Kidney epithelial cell (primary cell): ENCODE data around the gene DCUN1D3. TPM values are rescaled to one million over a fixed set of nuclear protein-coding genes. Genes with fewer than 3 reads are reported as not detected.

Experiments
- DNase-seq: peaks from one replicate; pipeline ENCODE4 v3.0.0-alpha.2; 2010; ENCODE audit warnings: low read depth
- H3K27me3 ChIP-seq: 2 replicates; pipeline ENCODE4 v1.6.0; 2011; ENCODE audit warnings: low read length; ENCODE audit not compliant: control insufficient read depth, insufficient read depth
- H3K36me3 ChIP-seq: 2 replicates; pipeline ENCODE4 v1.5.1; 2011; ENCODE audit warnings: low read length; ENCODE audit not compliant: control insufficient read depth, insufficient read depth
- H3K4me3 ChIP-seq: 2 replicates; pipeline ENCODE4 v1.5.1; 2011; ENCODE audit warnings: low read depth, mild to moderate bottlenecking, control low read depth, low read length
- CTCF ChIP-seq: IDR thresholded peaks from 2 replicates; pipeline ENCODE4 v1.5.1; 2011; ENCODE audit warnings: mild to moderate bottlenecking, moderate library complexity, low read length, control low read depth, inconsistent platforms; ENCODE audit not compliant: insufficient read depth, poor library complexity, severe bottlenecking
- total RNA-seq: library from RNA; depleted of rRNA; stranded (reverse); fragments of >200 nt; gene quantifications from 2 replicates; pipeline ENCODE4 v1.2.3, GENCODE V29; 2015

The DCUN1D3 gene
- total RNA-seq, 1 donor from 2014 or later = 14.8 TPM

- Histone ChIP-seq H3K4me3 (no peak overlapping the region), H3K36me3 (no peaks in the 10 kb centered on the region), H3K27me3 (no peaks in the 10 kb centered on the region)
- DNase-seq = no peak
- no peak for TF ChIP-seq CTCF
Observed at GRCh38 chr16:20911361-20911760, 11.2 kb upstream of the DCUN1D3 start.

- no peaks in the 10 kb centered on the region for H3K36me3 ChIP-seq
- no peak for TF ChIP-seq CTCF
- H3K27me3 ChIP-seq = no peaks in the 10 kb centered on the region
- DNase-seq = peak; percentile 84
- no peak overlapping the region for H3K4me3 ChIP-seq
Observed at GRCh38 chr16:20910781-20911321, 10.7 kb upstream of the DCUN1D3 start.

GRCh38 chr16:20906341-20907255, 6.4 kb upstream of the DCUN1D3 start:
- no peaks in the 10 kb centered on the region for H3K27me3 ChIP-seq
- DNase-seq = no peak
- TF ChIP-seq CTCF = no peak
- H3K36me3 ChIP-seq = no peaks in the 10 kb centered on the region
- no peak overlapping the region for H3K4me3 ChIP-seq

GRCh38 chr16:20905576-20905975, 5.4 kb upstream of the DCUN1D3 start:
- Histone ChIP-seq H3K27me3 (no peaks in the 10 kb centered on the region), H3K4me3 (no peak overlapping the region), H3K36me3 (no peaks in the 10 kb centered on the region)
- DNase-seq = no peak
- TF ChIP-seq CTCF = no peak

GRCh38 chr16:20904507-20905081, 4.4 kb upstream of the DCUN1D3 start:
- no peak for TF ChIP-seq CTCF
- no peak overlapping the region for H3K4me3 ChIP-seq
- no peaks in the 10 kb centered on the region for H3K36me3 ChIP-seq
- no peak for DNase-seq
- no peaks in the 10 kb centered on the region for H3K27me3 ChIP-seq
